ENCODE data around the gene NCR1. TPM values are rescaled to one million over a fixed set of nuclear protein-coding genes. Genes with fewer than 3 reads are reported as not detected.

NCR1 gene
- total RNA-seq, 1 donor: 11.3 TPM

Small RNA genes within 50 kb of the gene (small RNA-seq; reads per million reads assigned to genes)
- gene AC011476.8: not detected
- 0.68 reads per million, percentile 7 among the genes with 10 or more reads in this experiment for gene RNU6-222P

Other genes with a start within 250 kb of the NCR1 start
- 0.81 TPM for gene LILRB4, start 243.2 kb upstream of the NCR1 start, total RNA-seq
- gene KIR3DL3, start 181.7 kb upstream of the NCR1 start, total RNA-seq: not detected
- under 0.01 TPM for gene KIR2DL3, start 167.6 kb upstream of the NCR1 start, total RNA-seq
- gene KIR2DL1, start 136.4 kb upstream of the NCR1 start, total RNA-seq: not detected
- under 0.01 TPM for gene KIR2DL4, start 102.5 kb upstream of the NCR1 start, total RNA-seq
- not detected for gene KIR3DL1, start 89.7 kb upstream of the NCR1 start, total RNA-seq
- gene KIR2DS4, start 73.5 kb upstream of the NCR1 start, total RNA-seq: not detected
- under 0.01 TPM for gene KIR3DL2, start 55.7 kb upstream of the NCR1 start, total RNA-seq
- 1.3 TPM for gene FCAR, start 31.9 kb upstream of the NCR1 start, total RNA-seq
- not detected for gene NLRP7, start 41.4 kb downstream of the NCR1 start, total RNA-seq
- gene NLRP2, start 60.2 kb downstream of the NCR1 start, total RNA-seq: 4.0 TPM
- 0.54 TPM for gene GP6, start 132.1 kb downstream of the NCR1 start, total RNA-seq
- gene RDH13, start 157.0 kb downstream of the NCR1 start, total RNA-seq: 21.8 TPM
- 1.3 TPM for gene EPS8L1, start 169.7 kb downstream of the NCR1 start, total RNA-seq
- 43.4 TPM for gene PPP1R12C, start 211.5 kb downstream of the NCR1 start, total RNA-seq
- gene TNNT1, start 243.1 kb downstream of the NCR1 start, total RNA-seq: not detected